ENCODE measurements around the gene CPSF4.
A peak's percentile ranks its signal among the peaks of the same experiment; 100 is the strongest.

CPSF4 gene

GRCh38 chr7:99448855-99449254, 10.1 kb downstream of the CPSF4 start:
- no peak for DNase-seq

- no peak for DNase-seq
Measured at GRCh38 chr7:99449326-99449725, 10.6 kb downstream of the CPSF4 start.

- DNase-seq = peak in 24 of 51 donors; percentile 8 to 67 (median 29)
Measured at GRCh38 chr7:99451936-99452335, 13.2 kb downstream of the CPSF4 start.

GRCh38 chr7:99452541-99452940, 13.8 kb downstream of the CPSF4 start:
- DNase-seq = no peak

- no peak for DNase-seq
Measured at GRCh38 chr7:99453105-99453504, 14.4 kb downstream of the CPSF4 start.

GRCh38 chr7:99455874-99456273, 17.1 kb downstream of the CPSF4 start:
- no peak for DNase-seq

- DNase-seq = peak in 11 of 51 donors; percentile 6 to 43 (median 15)
Measured at GRCh38 chr7:99456288-99456687, 17.5 kb downstream of the CPSF4 start.

- DNase-seq = no peak
Measured at GRCh38 chr7:99457050-99457649, 18.4 kb downstream of the CPSF4 start.

GRCh38 chr7:99457650-99458493, 19.1 kb downstream of the CPSF4 start:
- no peak for DNase-seq

- no peak for DNase-seq
Measured at GRCh38 chr7:99459087-99459486, 20.3 kb downstream of the CPSF4 start.

GRCh38 chr7:99460651-99461050, 21.9 kb downstream of the CPSF4 start:
- no peak for DNase-seq

GRCh38 chr7:99461221-99461620, 22.5 kb downstream of the CPSF4 start:
- DNase-seq = no peak

GRCh38 chr7:99465421-99465768, 26.7 kb downstream of the CPSF4 start:
- no peak for DNase-seq

GRCh38 chr7:99468336-99468918, 29.7 kb downstream of the CPSF4 start:
- DNase-seq = no peak

GRCh38 chr7:99469381-99470065, 30.8 kb downstream of the CPSF4 start:
- DNase-seq = no peak

- peak; percentile 36 to 99 (median 96) for DNase-seq
Measured at GRCh38 chr7:99472561-99473314, 34.0 kb downstream of the CPSF4 start, which contains the start of gene ZNF789. Gene ZNF789, plus strand, starts transcription at chr7:99472890. Its CDS starts 3,567 bp downstream, at chr7:99476457.

- no peak for DNase-seq
Measured at GRCh38 chr7:99473315-99473596, 34.5 kb downstream of the CPSF4 start.

- DNase-seq = no peak
Measured at GRCh38 chr7:99476107-99476506, 37.4 kb downstream of the CPSF4 start.

- DNase-seq = no peak
Measured at GRCh38 chr7:99478464-99479440, 40.0 kb downstream of the CPSF4 start.

GRCh38 chr7:99485094-99485493, 46.4 kb downstream of the CPSF4 start:
- no peak for DNase-seq
